Suppressor macrophage (primary cell): ENCODE results near the gene FAM3D.
A peak's percentile ranks its signal among the peaks of the same experiment; 100 is the strongest.

Source experiments
- DNase-seq, 4 experiments: peaks; one replicate each; pipeline ENCODE4 v3.0.0-alpha.2; 2020 to 2022

The FAM3D gene

GRCh38 chr3:58588030-58588614, 78.5 kb downstream of the FAM3D start:
- peak in 2 of 4 experiments; percentile 35 to 37 for DNase-seq

GRCh38 chr3:58586776-58587192, 79.8 kb downstream of the FAM3D start:
- no peak for DNase-seq

DNA sequence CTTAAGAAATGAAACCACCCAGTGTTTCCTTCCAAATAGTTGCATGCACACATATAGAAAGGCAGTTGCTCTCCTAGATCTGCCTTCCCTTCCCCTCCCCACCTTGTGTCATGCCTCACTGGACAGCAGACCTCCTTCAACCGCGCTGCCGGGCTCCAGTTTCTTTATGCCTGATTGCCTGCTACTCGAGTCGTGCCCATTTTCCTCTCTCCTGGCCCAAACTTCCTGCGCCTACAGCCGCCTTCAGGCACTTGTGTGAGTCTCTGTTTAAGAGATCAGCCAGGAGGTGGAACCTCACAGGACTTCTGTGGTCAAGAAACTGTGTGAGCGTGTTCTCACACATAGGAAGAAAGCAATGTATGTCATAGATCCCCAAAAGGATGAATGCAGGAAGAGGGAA, 80.6 kb downstream of the FAM3D start:
- DNase-seq, result no peak

GRCh38 chr3:58585005-58585786, 81.4 kb downstream of the FAM3D start:
- DNase-seq, result peak; percentile 74 to 86 (median 78)

- peak in 1 of 4 experiments; percentile 5 for DNase-seq
Observed at GRCh38 chr3:58584690-58585004, 81.9 kb downstream of the FAM3D start.
